OCI-LY1 (cell line): Measurements from ENCODE around the gene OSBPL5.

Experiments used
- H2AFZ ChIP-seq: fragments of 200-600 bp; sonication (generic), shearing (Covaris generic); 2 replicates; pipeline ENCODE4 v1.6.0; 2014; ENCODE audit warnings: antibody characterized with exemption, mild to moderate bottlenecking, low read length
- H3F3A ChIP-seq: fragments of 200-600 bp; sonication (generic), shearing (Covaris generic); 2 replicates; pipeline ENCODE4 v1.6.0; 2014; ENCODE audit warnings: mild to moderate bottlenecking, antibody characterized with exemption, low read length, moderate library complexity; ENCODE audit not compliant: insufficient read depth
- H3K27ac ChIP-seq: fragments of 200-600 bp; sonication (generic); 2 replicates; pipeline ENCODE4 v1.5.1; 2014; ENCODE audit warnings: low read length, mixed run types, mild to moderate bottlenecking, low read depth; ENCODE audit not compliant: poor library complexity, severe bottlenecking
- H3K27me3 ChIP-seq: fragments of 200-600 bp; sonication (generic); 2 replicates; pipeline ENCODE4 v1.6.0; 2014; ENCODE audit warnings: antibody characterized with exemption, mild to moderate bottlenecking, low read length, moderate library complexity; ENCODE audit not compliant: insufficient read depth
- H3K36me3 ChIP-seq: fragments of 200-600 bp; sonication (generic); 2 replicates; pipeline ENCODE4 v1.6.1; 2014; ENCODE audit warnings: mild to moderate bottlenecking, antibody characterized with exemption, low read length, moderate library complexity, mixed read lengths; ENCODE audit not compliant: insufficient read depth
- H3K4me1 ChIP-seq: fragments of 200-600 bp; sonication (generic); 2 replicates; pipeline ENCODE4 v1.5.1; 2014; ENCODE audit warnings: mild to moderate bottlenecking, low read length, moderate library complexity; ENCODE audit not compliant: insufficient read depth, severe bottlenecking
- H3K4me2 ChIP-seq: fragments of 200-600 bp; sonication (generic), shearing (Covaris generic); 2 replicates; pipeline ENCODE4 v1.6.1; 2014; ENCODE audit warnings: low read length
- H3K4me3 ChIP-seq: fragments of 200-600 bp; sonication (generic); 2 replicates; pipeline ENCODE4 v1.5.1; 2014; ENCODE audit warnings: low read length, low read depth, mild to moderate bottlenecking, mixed read lengths; ENCODE audit not compliant: poor library complexity, severe bottlenecking
- H3K79me2 ChIP-seq: fragments of 200-600 bp; shearing (Covaris generic); 2 replicates; pipeline ENCODE4 v1.6.1; 2016; ENCODE audit warnings: mixed run types, low read length, mixed read lengths; ENCODE audit not compliant: insufficient read depth
- H3K9ac ChIP-seq: fragments of 200-600 bp; sonication (generic), shearing (Covaris generic); 2 replicates; pipeline ENCODE4 v1.6.1; 2014; ENCODE audit warnings: mild to moderate bottlenecking, low read length, mixed read lengths
- H3K9me2 ChIP-seq: fragments of 200-600 bp; sonication (generic), shearing (Covaris generic); 2 replicates; pipeline ENCODE4 v1.6.1; 2014; ENCODE audit warnings: low read depth, mild to moderate bottlenecking, low read length, mixed read lengths
- H3K9me3 ChIP-seq: fragments of 200-600 bp; shearing (Covaris generic); 2 replicates; pipeline ENCODE4 v1.6.1; 2014; ENCODE audit warnings: low read length, mixed read lengths
- H4K20me1 ChIP-seq: fragments of 200-600 bp; sonication (generic), shearing (Covaris generic); 2 replicates; pipeline ENCODE4 v1.6.0; 2016; ENCODE audit warnings: mild to moderate bottlenecking, low read length; ENCODE audit not compliant: insufficient read depth
- EZH2 ChIP-seq: fragments of 200-600 bp; sonication (generic), shearing (Covaris generic); IDR thresholded peaks from 2 replicates; pipeline ENCODE4 v1.8.0; 2017; ENCODE audit warnings: borderline replicate concordance, mixed run types, mild to moderate bottlenecking, antibody characterized with exemption, low read length, moderate library complexity, mixed read lengths
- TF ChIP-seq, protein P1 (sequence below): fragments of 200-600 bp; sonication (generic), shearing (Covaris generic); IDR thresholded peaks from 2 replicates; pipeline ENCODE4 v1.5.1; 2017; ENCODE audit warnings: mild to moderate bottlenecking, antibody characterized with exemption, low read length, moderate library complexity, mixed read lengths

The OSBPL5 gene

DNA sequence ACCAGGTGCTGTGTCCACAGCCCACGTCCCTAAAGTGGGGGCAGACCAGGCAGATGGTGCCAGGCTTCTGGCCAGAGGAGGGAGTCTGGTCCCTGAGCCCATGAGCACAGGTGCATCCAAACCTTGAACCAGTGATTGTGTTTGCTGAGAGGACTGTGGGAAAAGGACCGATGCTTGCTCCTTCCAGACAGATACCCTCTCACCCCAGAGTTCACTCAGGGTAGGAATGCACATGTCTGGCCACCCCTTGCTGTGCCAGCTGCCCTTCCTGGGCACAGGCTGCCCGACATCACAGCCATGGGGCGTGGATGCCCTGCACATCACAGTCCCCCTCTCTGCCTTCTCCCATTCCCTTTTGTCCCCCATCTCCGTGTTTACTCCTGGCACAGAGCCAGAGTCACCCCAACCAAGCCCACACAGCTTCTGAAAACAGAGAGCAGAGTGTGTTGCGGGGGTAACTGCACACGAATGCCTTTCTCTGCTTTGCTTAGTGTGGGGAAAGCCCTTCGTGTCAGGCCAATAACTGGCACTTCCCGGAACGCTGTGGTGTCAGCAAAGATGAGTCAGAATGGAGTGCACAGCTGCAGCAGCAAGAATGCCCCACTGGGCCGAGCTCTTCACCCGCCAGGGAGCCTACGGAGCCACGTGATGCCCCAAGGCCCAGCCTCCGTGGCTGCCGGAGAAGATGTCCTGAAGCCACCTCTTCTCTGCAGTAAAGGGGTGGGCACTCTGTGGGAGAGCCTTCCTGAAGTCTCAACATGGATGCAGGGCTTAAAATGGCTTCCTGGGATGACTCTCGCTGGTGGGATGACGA is 115.5 kb downstream of the OSBPL5 start:
- H3K9ac ChIP-seq: peak overlapping the region; percentile 50; the same call in 1 of the 2 replicates
- H3K4me2 ChIP-seq: peak overlapping the region; percentile 61
- TF ChIP-seq EZH2: no peak
- TF ChIP-seq, protein P1, sequence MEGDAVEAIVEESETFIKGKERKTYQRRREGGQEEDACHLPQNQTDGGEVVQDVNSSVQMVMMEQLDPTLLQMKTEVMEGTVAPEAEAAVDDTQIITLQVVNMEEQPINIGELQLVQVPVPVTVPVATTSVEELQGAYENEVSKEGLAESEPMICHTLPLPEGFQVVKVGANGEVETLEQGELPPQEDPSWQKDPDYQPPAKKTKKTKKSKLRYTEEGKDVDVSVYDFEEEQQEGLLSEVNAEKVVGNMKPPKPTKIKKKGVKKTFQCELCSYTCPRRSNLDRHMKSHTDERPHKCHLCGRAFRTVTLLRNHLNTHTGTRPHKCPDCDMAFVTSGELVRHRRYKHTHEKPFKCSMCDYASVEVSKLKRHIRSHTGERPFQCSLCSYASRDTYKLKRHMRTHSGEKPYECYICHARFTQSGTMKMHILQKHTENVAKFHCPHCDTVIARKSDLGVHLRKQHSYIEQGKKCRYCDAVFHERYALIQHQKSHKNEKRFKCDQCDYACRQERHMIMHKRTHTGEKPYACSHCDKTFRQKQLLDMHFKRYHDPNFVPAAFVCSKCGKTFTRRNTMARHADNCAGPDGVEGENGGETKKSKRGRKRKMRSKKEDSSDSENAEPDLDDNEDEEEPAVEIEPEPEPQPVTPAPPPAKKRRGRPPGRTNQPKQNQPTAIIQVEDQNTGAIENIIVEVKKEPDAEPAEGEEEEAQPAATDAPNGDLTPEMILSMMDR: peak; percentile 41
- H3K27me3 ChIP-seq: no peaks in the 10 kb centered on the region
- no peaks in the 10 kb centered on the region for H3K9me3 ChIP-seq
- H3K27ac ChIP-seq: peak overlapping the region; percentile 61
- no peaks in the 10 kb centered on the region for H3F3A ChIP-seq
- no peak overlapping the region for H2AFZ ChIP-seq
- peaks cover 17% of the 10 kb centered on the region for H3K36me3 ChIP-seq
- no peaks in the 10 kb centered on the region for H3K9me2 ChIP-seq
- H4K20me1 ChIP-seq: no peaks in the 10 kb centered on the region
- peak overlapping the region; percentile 47 for H3K4me3 ChIP-seq
- peaks cover 3% of the 10 kb centered on the region; the same call in 1 of the 2 replicates for H3K79me2 ChIP-seq
- H3K4me1 ChIP-seq: peaks cover 35% of the 10 kb centered on the region

DNA sequence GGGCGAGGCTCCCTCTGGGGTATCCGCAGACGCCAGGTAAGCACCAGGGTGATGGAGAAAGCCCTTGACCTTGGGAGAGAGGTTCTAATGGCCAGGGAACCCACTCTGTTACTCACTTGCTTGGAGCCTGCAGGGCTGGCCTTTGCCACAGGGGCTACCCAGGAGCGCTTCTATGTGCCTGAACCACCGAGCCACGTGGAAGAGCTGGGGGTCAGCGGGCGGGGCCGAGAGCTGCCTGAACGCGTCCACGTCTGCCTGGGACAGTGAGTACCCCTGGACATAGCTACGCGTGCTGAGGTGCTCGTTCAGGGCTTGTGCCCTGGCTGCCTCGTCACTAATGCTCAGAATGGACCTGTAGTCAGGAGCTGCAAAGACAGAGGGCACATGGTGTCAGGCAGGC is 117.5 kb downstream of the OSBPL5 start:
- H3K9ac ChIP-seq: no peak overlapping the region
- H3F3A ChIP-seq: no peaks in the 10 kb centered on the region
- peaks cover 3% of the 10 kb centered on the region; the same call in 1 of the 2 replicates for H3K79me2 ChIP-seq
- H3K36me3 ChIP-seq: 0 out of 2 replicates have a peak, but pooled peaks cover 2% of the 10 kb centered on the region
- TF ChIP-seq, protein P1: no peak
- TF ChIP-seq EZH2: no peak
- no peak overlapping the region for H3K27ac ChIP-seq
- no peak overlapping the region for H3K4me3 ChIP-seq
- no peak overlapping the region for H2AFZ ChIP-seq
- no peaks in the 10 kb centered on the region for H3K9me3 ChIP-seq
- H3K4me2 ChIP-seq: no peak overlapping the region
- no peaks in the 10 kb centered on the region for H3K27me3 ChIP-seq
- no peaks in the 10 kb centered on the region for H4K20me1 ChIP-seq
- H3K9me2 ChIP-seq: no peaks in the 10 kb centered on the region
- H3K4me1 ChIP-seq: peaks cover 32% of the 10 kb centered on the region

DNA sequence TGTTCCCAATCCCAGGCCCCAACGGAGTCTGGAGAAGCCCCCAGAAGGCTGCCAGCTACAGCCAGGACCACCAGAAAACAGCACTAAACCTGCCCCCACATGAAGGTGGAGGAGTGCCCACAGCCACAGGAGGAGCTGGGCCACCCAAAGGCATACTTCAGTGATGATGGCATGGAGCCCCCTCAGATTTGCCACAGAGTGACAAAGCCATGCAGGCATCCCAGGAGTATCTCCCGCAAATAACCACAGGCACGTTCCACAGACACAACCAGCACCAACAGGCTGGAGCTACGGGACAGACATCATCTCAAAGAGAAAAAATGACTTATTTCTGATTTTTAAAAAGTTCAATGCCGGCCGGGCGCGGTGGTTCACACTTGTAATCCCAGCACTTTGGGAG is 118.5 kb downstream of the OSBPL5 start:
- Histone ChIP-seq H3K36me3 (peaks cover 6% of the 10 kb centered on the region; the same call in 1 of the 2 replicates), H3F3A (no peaks in the 10 kb centered on the region), H3K4me2 (no peak overlapping the region), H3K27me3 (no peaks in the 10 kb centered on the region), H3K4me3 (no peak overlapping the region), H3K9me3 (no peaks in the 10 kb centered on the region), H4K20me1 (no peaks in the 10 kb centered on the region), H3K79me2 (peaks cover 3% of the 10 kb centered on the region; the same call in 1 of the 2 replicates), H3K4me1 (peaks cover 23% of the 10 kb centered on the region), H3K27ac (no peak overlapping the region), H2AFZ (no peak overlapping the region), H3K9ac (no peak overlapping the region), H3K9me2 (no peaks in the 10 kb centered on the region)
- TF ChIP-seq, protein P1: no peak
- no peak for TF ChIP-seq EZH2
